Upper lobe of right lung (tissue), 1 donor: Measurements from ENCODE around the gene CACNA2D2. TPM values are rescaled to one million over a fixed set of nuclear protein-coding genes. Genes with fewer than 3 reads are reported as not detected.

ENCODE experiments used
- ATAC-seq: fragments of 200-7000 bp; cut with Tn5 transposase; one replicate; pipeline ENCODE4 v1.9.1; 2020; ENCODE audit warnings: mild to moderate bottlenecking, moderate library complexity
- DNase-seq: peaks from one replicate; pipeline ENCODE4 v3.0.0-alpha.2; 2020
- H3K27ac ChIP-seq: fragments of 200-600 bp; one replicate; pipeline ENCODE4 v1.8.0; 2022
- H3K27me3 ChIP-seq: fragments of 200-600 bp; one replicate; pipeline ENCODE4 v1.8.0; 2022; ENCODE audit warnings: mild to moderate bottlenecking
- H3K36me3 ChIP-seq: fragments of 200-600 bp; one replicate; pipeline ENCODE4 v1.8.0; 2022
- H3K4me1 ChIP-seq: fragments of 200-600 bp; one replicate; pipeline ENCODE4 v1.8.0; 2022
- H3K4me3 ChIP-seq: fragments of 200-600 bp; one replicate; pipeline ENCODE4 v1.8.0; 2022; ENCODE audit warnings: mild to moderate bottlenecking
- H3K9me3 ChIP-seq: fragments of 200-600 bp; one replicate; pipeline ENCODE4 v1.8.0; 2022
- intact Hi-C: fragments of 100-400 bp; cut with DNase I; formaldehyde crosslinking; loops from one replicate; pipeline ENCODE4 v1.11.0; 2022
- total RNA-seq: library from RNA; stranded (reverse); fragmentation: NEBNext Ultra II Directional; extraction: Animal tissue kit (Norgen Biotek cat#: 25700); gene quantifications from one replicate; pipeline ENCODE4 v1.2.1, GENCODE V29; 2021
- TF ChIP-seq, protein P1 (sequence below): fragments of 200-600 bp; IDR thresholded peaks from one replicate; pipeline ENCODE4 v1.8.0; 2022; ENCODE audit warnings: antibody characterized with exemption
- donor health status: DM: no; HTN: yes; CAD: no; lungs with severe emphysema.

The CACNA2D2 gene
- total RNA-seq, 1 donor from 2014 or later: 119 TPM

DNA sequence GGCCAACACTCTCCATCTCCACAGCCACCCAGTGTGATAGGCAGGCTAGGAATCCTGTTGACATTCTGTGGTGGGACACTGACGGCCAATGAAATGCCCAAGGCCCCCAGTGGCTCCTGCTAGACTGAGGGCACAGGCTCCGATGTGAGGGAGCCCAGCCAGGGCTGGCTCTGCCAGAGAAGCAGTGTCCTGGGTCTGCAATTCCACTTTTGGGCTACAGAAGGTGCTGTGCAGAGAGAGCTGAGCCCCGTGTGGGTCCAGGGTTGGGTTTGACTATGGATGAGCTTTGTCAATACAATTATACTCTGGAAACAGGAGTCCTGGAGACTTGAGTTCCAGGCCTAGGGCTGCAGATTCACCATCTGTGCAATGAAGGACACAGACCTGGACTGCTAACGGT lies 88.4 kb downstream of the CACNA2D2 start:
- no peaks in the 10 kb centered on the region for H3K36me3 ChIP-seq
- H3K27ac ChIP-seq: no peak overlapping the region
- H3K9me3 ChIP-seq: no peaks in the 10 kb centered on the region
- intact Hi-C loops: no loop called here
- DNase-seq (no peak), ATAC-seq (no peak)
- H3K4me1 ChIP-seq: no peaks in the 10 kb centered on the region
- H3K4me3 ChIP-seq: no peak overlapping the region
- H3K27me3 ChIP-seq: no peaks in the 10 kb centered on the region
- TF ChIP-seq, protein P1, sequence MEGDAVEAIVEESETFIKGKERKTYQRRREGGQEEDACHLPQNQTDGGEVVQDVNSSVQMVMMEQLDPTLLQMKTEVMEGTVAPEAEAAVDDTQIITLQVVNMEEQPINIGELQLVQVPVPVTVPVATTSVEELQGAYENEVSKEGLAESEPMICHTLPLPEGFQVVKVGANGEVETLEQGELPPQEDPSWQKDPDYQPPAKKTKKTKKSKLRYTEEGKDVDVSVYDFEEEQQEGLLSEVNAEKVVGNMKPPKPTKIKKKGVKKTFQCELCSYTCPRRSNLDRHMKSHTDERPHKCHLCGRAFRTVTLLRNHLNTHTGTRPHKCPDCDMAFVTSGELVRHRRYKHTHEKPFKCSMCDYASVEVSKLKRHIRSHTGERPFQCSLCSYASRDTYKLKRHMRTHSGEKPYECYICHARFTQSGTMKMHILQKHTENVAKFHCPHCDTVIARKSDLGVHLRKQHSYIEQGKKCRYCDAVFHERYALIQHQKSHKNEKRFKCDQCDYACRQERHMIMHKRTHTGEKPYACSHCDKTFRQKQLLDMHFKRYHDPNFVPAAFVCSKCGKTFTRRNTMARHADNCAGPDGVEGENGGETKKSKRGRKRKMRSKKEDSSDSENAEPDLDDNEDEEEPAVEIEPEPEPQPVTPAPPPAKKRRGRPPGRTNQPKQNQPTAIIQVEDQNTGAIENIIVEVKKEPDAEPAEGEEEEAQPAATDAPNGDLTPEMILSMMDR: no peak

DNA sequence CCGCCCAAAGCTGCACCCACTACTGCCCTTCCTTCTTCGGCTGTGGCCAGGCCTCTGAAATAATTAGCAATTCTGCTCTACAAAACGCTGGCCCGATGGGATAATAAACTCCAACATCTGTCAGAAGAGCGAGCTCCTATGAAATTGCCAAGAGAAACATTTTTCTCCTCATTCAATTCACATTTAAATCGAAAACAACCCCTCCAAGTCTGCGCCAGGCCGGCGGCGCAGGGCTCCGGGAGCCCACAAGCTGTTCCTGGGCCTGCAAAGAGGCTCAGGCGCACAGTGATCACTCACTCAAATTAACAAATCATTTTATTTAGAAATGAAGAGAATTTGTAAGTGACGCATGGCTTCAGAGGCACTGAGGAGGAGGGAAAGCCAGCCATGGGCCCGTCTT lies 88.8 kb downstream of the CACNA2D2 start:
- Histone ChIP-seq H3K4me3 (no peak overlapping the region), H3K36me3 (no peaks in the 10 kb centered on the region), H3K9me3 (no peaks in the 10 kb centered on the region), H3K27ac (no peak overlapping the region), H3K27me3 (no peaks in the 10 kb centered on the region), H3K4me1 (no peaks in the 10 kb centered on the region)
- ATAC-seq (no peak), DNase-seq (no peak)
- intact Hi-C loops: no loop called here
- TF ChIP-seq, protein P1: no peak

DNA sequence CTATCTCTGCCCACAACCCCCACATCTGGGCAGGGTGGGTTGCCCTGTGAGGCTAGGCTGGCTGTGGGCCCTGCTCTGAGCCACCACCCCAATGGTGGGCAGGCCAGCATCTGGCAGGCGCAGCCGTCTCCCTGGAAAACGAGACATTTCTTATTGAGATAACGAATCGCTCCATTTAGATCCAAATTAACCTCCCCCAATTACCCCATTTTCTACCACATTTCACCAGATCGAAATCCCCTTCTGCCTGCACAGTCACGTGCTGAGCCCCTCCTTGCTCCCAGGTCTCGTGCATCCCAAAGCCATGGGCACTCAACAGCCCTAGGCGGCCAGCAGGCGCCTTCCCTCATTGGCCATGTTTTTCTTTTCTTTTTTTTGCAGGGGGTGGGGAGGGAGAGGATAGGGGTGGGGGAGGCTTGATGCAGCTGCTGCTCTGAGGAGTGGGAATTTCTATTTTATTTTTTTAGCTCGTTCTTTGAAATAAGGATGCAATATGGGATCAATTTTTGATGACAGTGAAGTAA lies 91.1 kb downstream of the CACNA2D2 start:
- no peak for DNase-seq
- ATAC-seq: no peak
- Histone ChIP-seq H3K27ac (no peak overlapping the region), H3K9me3 (no peaks in the 10 kb centered on the region), H3K4me3 (no peak overlapping the region), H3K36me3 (no peaks in the 10 kb centered on the region), H3K4me1 (no peaks in the 10 kb centered on the region), H3K27me3 (no peaks in the 10 kb centered on the region)
- TF ChIP-seq, protein P1: no peak
- intact Hi-C loops: no loop called here

DNA sequence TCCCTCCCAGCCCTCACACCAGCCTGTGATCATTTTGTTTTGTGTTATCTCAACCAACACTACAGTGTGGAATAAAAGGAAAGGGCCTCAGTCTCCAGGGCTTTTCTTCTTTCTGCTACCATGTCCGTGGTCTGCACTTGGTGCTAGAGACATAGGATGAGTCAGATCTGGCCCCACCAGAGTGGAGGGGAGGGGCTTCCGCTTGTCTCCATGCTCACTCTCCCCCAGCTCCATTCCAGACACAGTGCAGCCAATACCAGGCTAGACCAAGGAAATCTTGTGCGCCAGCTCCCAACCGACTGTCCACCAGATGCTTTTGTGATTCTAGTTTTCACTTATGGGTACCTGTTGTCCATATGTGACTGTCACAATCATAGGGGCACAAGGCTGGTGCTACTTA lies 92.2 kb downstream of the CACNA2D2 start:
- Histone ChIP-seq H3K27me3 (no peaks in the 10 kb centered on the region), H3K4me1 (no peaks in the 10 kb centered on the region), H3K4me3 (no peak overlapping the region), H3K36me3 (no peaks in the 10 kb centered on the region), H3K9me3 (no peaks in the 10 kb centered on the region), H3K27ac (no peak overlapping the region)
- intact Hi-C loops: no loop called here
- ATAC-seq (no peak), DNase-seq (no peak)
- TF ChIP-seq, protein P1: no peak

DNA sequence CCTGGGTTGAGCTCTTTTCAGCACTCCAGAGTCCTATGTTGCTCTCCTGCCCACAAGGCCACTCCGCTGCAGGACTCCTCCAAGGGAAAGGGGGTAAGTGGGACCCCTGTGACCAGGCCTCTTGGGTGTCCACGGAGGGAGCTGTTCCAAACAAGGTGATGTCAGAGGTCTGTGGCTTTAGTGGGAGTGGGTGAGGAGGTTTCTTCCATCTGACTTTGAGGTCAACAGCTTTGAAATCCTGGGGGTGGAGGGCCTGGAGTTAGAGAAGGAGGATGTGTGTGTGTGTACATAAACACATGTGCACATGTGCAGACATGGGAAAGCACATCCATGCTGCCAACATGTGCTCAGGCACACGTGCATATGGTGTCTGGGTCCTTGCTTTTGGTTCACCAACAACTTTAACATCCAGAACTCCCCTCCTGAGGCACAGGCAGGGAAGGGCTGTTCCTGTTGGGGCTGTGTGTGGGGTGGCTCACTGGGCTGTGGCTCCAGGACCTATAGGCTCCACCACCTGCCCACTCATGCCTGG lies 92.8 kb downstream of the CACNA2D2 start:
- Histone ChIP-seq H3K4me1 (no peaks in the 10 kb centered on the region), H3K27ac (no peak overlapping the region), H3K4me3 (no peak overlapping the region), H3K27me3 (no peaks in the 10 kb centered on the region), H3K9me3 (no peaks in the 10 kb centered on the region), H3K36me3 (no peaks in the 10 kb centered on the region)
- intact Hi-C loops: no loop called here
- DNase-seq (no peak), ATAC-seq (no peak)
- TF ChIP-seq, protein P1: no peak

DNA sequence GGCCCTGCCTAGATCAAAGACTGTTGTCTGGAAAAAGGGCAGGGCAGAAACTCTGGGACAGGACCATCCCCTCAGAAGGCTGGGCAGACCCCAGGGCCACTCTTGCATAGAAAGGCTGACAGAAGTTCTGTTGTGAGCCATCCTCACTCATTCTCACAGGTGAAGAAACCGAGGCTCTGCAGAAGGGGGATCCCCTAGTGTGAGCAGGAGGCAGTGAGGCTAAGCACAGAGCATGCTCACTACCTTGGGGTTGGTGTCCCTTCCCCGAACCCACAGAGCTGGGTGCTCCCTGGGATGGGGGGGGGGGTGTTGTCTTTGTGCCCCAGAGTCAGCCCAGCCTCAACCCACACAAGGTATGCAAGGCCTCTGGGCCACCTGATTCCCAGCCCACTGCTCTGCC lies 93.2 kb downstream of the CACNA2D2 start:
- H3K4me1 ChIP-seq: no peaks in the 10 kb centered on the region
- H3K9me3 ChIP-seq: no peaks in the 10 kb centered on the region
- no peaks in the 10 kb centered on the region for H3K36me3 ChIP-seq
- H3K4me3 ChIP-seq: no peak overlapping the region
- DNase-seq: no peak
- H3K27me3 ChIP-seq: no peaks in the 10 kb centered on the region
- TF ChIP-seq, protein P1: no peak
- intact Hi-C loops: no loop called here
- no peak for ATAC-seq
- no peak overlapping the region for H3K27ac ChIP-seq
